GM19193 (cell line): ENCODE measurements around the gene PPP1R9B.

Source experiments
- POLR2A ChIP-seq: IDR thresholded peaks from 4 replicates; pipeline ENCODE4 v1.6.1; 2011; ENCODE audit not compliant: insufficient read depth, insufficient read length; ENCODE audit errors: extremely low read depth

The PPP1R9B gene

GRCh38 chr17:50120475-50121253 lies 29.8 kb downstream of the PPP1R9B start:
- TF ChIP-seq POLR2A: no peak

GRCh38 chr17:50118828-50119218 lies 31.7 kb downstream of the PPP1R9B start:
- TF ChIP-seq POLR2A: no peak

- no peak for TF ChIP-seq POLR2A
Measured at GRCh38 chr17:50118076-50118827, 32.2 kb downstream of the PPP1R9B start.

- TF ChIP-seq POLR2A: no peak
Measured at GRCh38 chr17:50117202-50118051, 33.0 kb downstream of the PPP1R9B start.

GRCh38 chr17:50115756-50116155 lies 34.7 kb downstream of the PPP1R9B start:
- no peak for TF ChIP-seq POLR2A

GRCh38 chr17:50114849-50115357 lies 35.6 kb downstream of the PPP1R9B start:
- no peak for TF ChIP-seq POLR2A

GRCh38 chr17:50114401-50114800 lies 36.1 kb downstream of the PPP1R9B start:
- TF ChIP-seq POLR2A: no peak

- TF ChIP-seq POLR2A: no peak
Measured at GRCh38 chr17:50113624-50114320, 36.7 kb downstream of the PPP1R9B start.

- TF ChIP-seq POLR2A: no peak
Measured at GRCh38 chr17:50112694-50113093, 37.8 kb downstream of the PPP1R9B start.

- TF ChIP-seq POLR2A: no peak
Measured at GRCh38 chr17:50111673-50112655, 38.5 kb downstream of the PPP1R9B start.

- TF ChIP-seq POLR2A: no peak
Measured at GRCh38 chr17:50110591-50111349, 39.7 kb downstream of the PPP1R9B start.

- no peak for TF ChIP-seq POLR2A
Measured at GRCh38 chr17:50109785-50110184, 40.7 kb downstream of the PPP1R9B start.

GRCh38 chr17:50109207-50109606 lies 41.3 kb downstream of the PPP1R9B start:
- no peak for TF ChIP-seq POLR2A

GRCh38 chr17:50108556-50108955 lies 41.9 kb downstream of the PPP1R9B start:
- no peak for TF ChIP-seq POLR2A
